Measurements from ENCODE around the gene KDR.

Gene KDR

GRCh38 chr4:55122235-55122634 lies 3.2 kb downstream of the KDR start:
- no peak for DNase-seq

- no peak for DNase-seq
Measured at GRCh38 chr4:55121246-55121645, 4.1 kb downstream of the KDR start.

GRCh38 chr4:55118397-55118796 lies 7.0 kb downstream of the KDR start:
- no peak for DNase-seq

- DNase-seq, result no peak
Measured at GRCh38 chr4:55117511-55117910, 7.9 kb downstream of the KDR start.

- DNase-seq, result no peak
Measured at GRCh38 chr4:55116450-55116849, 8.9 kb downstream of the KDR start.

GRCh38 chr4:55111601-55112000 lies 13.8 kb downstream of the KDR start:
- no peak for DNase-seq

- DNase-seq, result no peak
Measured at GRCh38 chr4:55110131-55110530, 15.3 kb downstream of the KDR start.

GRCh38 chr4:55107054-55107453 lies 18.3 kb downstream of the KDR start:
- no peak for DNase-seq

GRCh38 chr4:55103224-55103623 lies 22.2 kb downstream of the KDR start:
- DNase-seq, result no peak

GRCh38 chr4:55099816-55100215 lies 25.6 kb downstream of the KDR start:
- no peak for DNase-seq

GRCh38 chr4:55098456-55099204 lies 26.8 kb downstream of the KDR start:
- no peak for DNase-seq

- DNase-seq, result no peak
Measured at GRCh38 chr4:55096619-55097018, 28.8 kb downstream of the KDR start.

GRCh38 chr4:55096045-55096444 lies 29.4 kb downstream of the KDR start:
- no peak for DNase-seq

- no peak for DNase-seq
Measured at GRCh38 chr4:55092504-55092903, 32.9 kb downstream of the KDR start.

- no peak for DNase-seq
Measured at GRCh38 chr4:55089916-55090315, 35.5 kb downstream of the KDR start.

GRCh38 chr4:55087913-55088260 lies 37.5 kb downstream of the KDR start:
- DNase-seq, result no peak

GRCh38 chr4:55087009-55087912 lies 38.1 kb downstream of the KDR start:
- no peak for DNase-seq

GRCh38 chr4:55086578-55086977 lies 38.8 kb downstream of the KDR start:
- DNase-seq, result no peak

GRCh38 chr4:55083735-55084134 lies 41.7 kb downstream of the KDR start:
- no peak for DNase-seq

- no peak for DNase-seq
Measured at GRCh38 chr4:55082756-55083155, 42.6 kb downstream of the KDR start.

- no peak for DNase-seq
Measured at GRCh38 chr4:55080174-55080865, 45.1 kb downstream of the KDR start.

- DNase-seq, result no peak
Measured at GRCh38 chr4:55079451-55080173, 45.8 kb downstream of the KDR start.

GRCh38 chr4:55078987-55079386 lies 46.4 kb downstream of the KDR start:
- DNase-seq, result no peak
